NCI-H748 treated with DMSO at 0.1 percent for 48 hours (cell line): ENCODE results near the gene FYTTD1.

Experiments
- DNase-seq: peaks from one replicate; lab custom pipeline; 2025; lab: John Stamatoyannopoulos, UW

The FYTTD1 gene

GRCh38 chr3:197737319-197737649 lies 12.4 kb upstream of the FYTTD1 start:
- peak; percentile 27 for DNase-seq

- DNase-seq = no peak
Observed at GRCh38 chr3:197737749-197738462, 11.8 kb upstream of the FYTTD1 start.

DNA sequence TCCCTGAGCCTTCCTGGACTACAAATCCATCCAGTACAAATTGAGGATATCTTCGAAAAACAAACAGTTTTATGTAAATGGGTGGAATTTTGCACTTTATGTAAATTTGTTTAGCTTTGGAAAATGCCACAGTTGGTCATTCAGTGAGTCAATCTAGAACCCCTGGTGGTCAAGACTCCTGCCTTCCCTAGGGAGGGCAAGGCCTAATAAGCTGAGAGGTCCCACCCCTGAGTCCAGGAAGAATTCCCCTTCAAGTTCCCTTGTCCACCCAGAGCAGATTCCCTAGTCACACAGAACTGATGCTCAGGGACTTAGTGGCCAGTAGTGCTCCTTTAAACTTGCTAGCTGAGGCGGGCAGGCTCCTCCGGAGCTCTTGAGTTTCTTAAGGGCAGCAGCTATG lies 6.9 kb upstream of the FYTTD1 start:
- DNase-seq = no peak

- DNase-seq = no peak
Observed at GRCh38 chr3:197746209-197746608, 3.5 kb upstream of the FYTTD1 start.

- no peak for DNase-seq
Observed at GRCh38 chr3:197746801-197747237, 2.9 kb upstream of the FYTTD1 start.

GRCh38 chr3:197748597-197749314 lies 927 bp upstream of the FYTTD1 start:
- no peak for DNase-seq

GRCh38 chr3:197749315-197749600 lies 425 bp upstream of the FYTTD1 start:
- peak; percentile 40 for DNase-seq

GRCh38 chr3:197750396-197750831 lies 731 bp downstream of the FYTTD1 start:
- DNase-seq = no peak

GRCh38 chr3:197750858-197751737 lies 1.4 kb downstream of the FYTTD1 start:
- DNase-seq = no peak

DNA sequence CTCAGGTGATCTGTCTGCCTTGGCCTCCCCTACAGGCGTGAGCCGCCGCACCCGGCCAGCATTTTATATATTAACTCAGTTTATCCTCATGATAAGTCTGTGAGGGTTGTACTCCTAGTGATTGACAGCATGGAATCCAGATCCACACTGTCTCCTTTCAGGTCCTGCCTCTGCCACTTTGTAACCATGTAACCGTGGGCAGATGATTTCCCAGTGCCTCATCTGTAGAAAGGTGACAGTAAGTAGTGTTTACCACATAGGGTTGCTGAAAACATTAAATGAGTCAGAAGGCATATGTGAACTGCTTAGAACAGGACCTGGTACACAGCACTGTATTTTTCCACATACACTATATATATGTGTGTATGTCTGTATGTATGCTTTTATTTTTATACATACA lies 2.4 kb downstream of the FYTTD1 start:
- no peak for DNase-seq

GRCh38 chr3:197753263-197753662 lies 3.6 kb downstream of the FYTTD1 start:
- DNase-seq = no peak

- DNase-seq = no peak
Observed at GRCh38 chr3:197756704-197757103, 7.0 kb downstream of the FYTTD1 start.

DNA sequence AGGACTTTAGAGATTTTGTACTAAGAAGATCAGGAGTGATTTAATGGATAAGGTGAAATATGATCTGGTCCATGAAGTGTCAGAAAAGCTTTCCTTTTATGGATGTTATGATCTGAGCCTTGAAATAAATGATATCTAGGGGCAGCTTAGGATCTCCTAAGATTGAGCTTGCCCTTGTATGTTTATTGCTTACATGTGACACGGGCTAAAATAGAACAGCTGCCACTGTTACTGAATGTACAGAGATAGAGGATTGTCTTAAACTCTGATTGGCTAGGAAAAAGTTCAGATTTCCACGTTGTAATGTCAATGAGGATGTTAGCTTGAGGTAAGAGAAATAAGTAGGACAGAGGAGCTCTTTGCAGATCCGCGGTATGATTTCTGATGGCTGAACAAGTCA lies 8.8 kb downstream of the FYTTD1 start:
- no peak for DNase-seq

GRCh38 chr3:197761784-197762183 lies 12.1 kb downstream of the FYTTD1 start:
- no peak for DNase-seq

DNA sequence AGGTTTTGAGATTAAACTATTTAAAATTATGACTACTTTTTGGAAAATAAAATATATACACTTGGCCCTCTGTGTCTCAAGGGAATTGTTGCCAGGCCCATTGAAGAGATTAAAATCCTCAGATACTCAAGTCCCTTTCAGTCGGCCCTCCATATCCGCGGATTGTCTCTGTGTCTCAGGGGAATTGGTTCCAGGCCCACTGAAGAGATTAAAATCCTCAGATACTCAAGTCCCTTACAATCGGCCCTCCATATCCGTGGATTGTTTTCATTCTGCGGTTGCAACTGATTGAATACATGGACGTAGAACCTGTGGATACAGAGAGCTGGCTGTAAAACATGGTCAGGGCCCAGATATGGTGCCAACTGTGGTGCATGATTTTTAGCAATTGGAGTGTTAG lies 25.6 kb downstream of the FYTTD1 start:
- no peak for DNase-seq

GRCh38 chr3:197782230-197782629 lies 32.5 kb downstream of the FYTTD1 start:
- no peak for DNase-seq

GRCh38 chr3:197784019-197784585 lies 34.4 kb downstream of the FYTTD1 start:
- no peak for DNase-seq

GRCh38 chr3:197787412-197787811 lies 37.7 kb downstream of the FYTTD1 start:
- no peak for DNase-seq

GRCh38 chr3:197789309-197789708 lies 39.6 kb downstream of the FYTTD1 start:
- no peak for DNase-seq

- no peak for DNase-seq
Observed at GRCh38 chr3:197790033-197790432, 40.4 kb downstream of the FYTTD1 start.

- DNase-seq = peak; percentile 34
Observed at GRCh38 chr3:197791113-197791891, 41.6 kb downstream of the FYTTD1 start, which contains the start of gene LRCH3. Gene LRCH3, plus strand, starts transcription at chr3:197791254. Its CDS starts 25 bp downstream, at chr3:197791279.
